GM21423 (cell line): ENCODE measurements around the gene UBC.

Source experiments
- ATAC-seq: cut with Tn5 transposase; IDR thresholded peaks from one replicate; pipeline ENCODE4 v1.9.1; 2021; ENCODE audit warnings: mild to moderate bottlenecking, moderate library complexity; ENCODE audit not compliant: unreplicated experiment

Gene UBC

GRCh38 chr12:124865728-124866127, 48.7 kb downstream of the UBC start:
- no peak for ATAC-seq

- ATAC-seq: no peak
These were observed 50.1 kb downstream of the UBC start for GRCh38 chr12:124864326-124864752.

DNA sequence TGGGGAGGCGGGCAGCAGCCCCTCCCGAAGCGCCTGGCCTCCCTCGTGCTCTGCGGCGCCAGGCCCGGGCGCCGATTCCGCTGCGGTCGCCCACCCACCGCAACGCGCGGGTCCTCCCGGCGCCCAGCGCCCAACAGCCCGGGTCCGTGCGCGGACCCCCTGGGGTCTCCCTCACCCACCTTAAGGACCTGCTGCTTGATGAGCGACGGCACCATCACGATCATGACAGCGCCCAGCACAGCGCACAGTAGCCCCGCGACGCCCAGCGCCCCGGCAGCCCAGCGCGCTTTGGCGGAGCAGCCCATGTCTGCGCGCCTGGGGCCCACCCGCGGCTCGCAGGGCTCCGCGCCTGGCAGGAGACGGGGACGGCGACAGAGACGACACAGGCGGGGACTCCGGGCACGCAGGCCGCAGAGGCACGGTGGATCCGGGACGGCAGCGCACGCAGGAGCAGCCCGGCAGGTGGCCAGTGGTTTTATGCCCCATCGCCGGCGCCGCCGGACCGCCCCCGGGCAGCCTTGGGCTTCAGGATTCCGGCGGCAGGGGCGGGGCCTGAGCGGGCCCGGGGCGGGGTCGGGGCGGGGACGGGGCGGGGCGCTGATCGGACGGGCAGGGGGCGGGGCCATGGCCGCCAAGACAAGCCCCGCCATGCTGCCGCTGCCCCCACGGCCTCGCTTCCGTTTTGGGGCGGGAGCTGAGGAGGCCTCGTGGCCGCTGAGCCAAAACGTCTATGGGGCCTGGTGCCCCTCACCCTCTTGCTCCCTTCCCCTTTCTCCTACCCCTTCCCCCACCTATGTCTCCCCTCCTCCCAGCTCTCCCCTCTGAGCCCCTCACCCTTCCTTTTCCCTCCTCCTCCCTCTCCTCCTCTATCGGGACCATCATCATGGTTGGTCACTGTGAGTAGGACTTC, 50.8 kb downstream of the UBC start, which contains the start of gene SCARB1:
Gene SCARB1, minus strand, starts transcription at position 449 of the 910 bp plus-strand sequence. Its CDS starts 144 bp downstream, at position 305.
- ATAC-seq: peak; percentile 73

DNA sequence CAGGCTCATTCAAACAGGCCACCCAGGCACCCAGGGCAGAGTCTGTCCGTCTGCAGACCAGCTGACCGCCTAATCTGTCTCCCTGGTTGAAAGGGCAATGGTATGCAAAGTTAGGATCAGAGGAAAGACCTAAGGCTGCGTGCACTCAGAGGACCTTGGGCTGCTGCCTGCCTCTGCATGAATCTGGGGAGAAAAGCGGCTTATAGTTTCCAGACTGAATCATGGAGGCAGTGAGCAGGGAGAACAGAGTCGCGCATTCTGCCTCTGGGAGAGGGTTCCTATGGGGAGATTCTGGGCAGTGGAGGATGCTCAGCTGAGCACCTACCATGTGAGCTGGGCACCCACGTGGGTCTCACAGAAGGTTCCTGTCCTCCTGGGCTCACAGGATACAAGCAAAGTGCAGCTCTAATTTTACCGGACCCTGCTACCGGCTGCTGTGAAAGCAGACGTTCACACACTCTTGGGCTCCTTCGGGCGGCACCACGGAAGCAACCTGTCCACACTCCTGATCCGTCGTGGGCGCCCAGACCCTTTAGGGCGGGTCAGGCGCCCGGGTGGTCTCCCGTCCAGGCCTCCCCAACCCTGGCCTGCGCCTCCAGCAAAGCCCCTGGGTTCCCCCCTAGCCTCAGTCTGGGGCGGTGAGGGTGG, 51.6 kb downstream of the UBC start:
- ATAC-seq: peak; percentile 31

DNA sequence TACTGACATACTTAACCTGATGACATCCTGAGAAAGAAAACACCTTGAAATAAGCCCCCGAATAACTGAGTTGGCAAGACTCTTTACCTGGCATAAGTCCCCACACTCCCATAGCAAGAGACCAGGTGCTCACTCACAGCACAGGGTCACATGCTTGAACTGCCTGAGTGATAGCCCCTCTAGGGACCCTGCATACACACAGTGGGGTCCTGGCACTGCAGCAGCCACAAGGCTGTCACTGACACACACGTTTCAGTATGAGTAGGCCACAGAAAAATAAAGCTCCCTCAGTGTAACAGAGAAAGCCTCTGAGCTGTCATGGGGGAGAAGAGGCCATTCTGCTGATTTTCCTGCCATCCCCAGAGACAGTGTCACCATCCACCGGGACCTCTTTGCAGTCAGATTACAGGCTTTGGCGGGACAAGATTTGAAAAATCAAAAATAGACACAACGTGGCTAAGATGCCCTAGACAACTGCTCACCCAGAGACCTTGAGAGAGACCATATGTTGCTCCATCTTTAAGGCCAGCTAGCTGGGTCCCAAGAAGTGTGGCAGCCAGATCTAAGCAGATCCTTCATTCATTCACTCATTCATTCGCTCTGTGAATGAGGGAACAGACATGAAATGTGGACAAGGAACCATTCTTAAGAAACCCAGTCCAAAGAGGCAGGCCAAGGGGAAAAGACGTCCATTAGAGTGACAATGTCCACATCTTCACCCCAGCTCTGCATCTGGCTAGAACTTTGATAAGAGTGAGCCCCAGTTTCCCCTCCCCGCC, 52.4 kb downstream of the UBC start:
- no peak for ATAC-seq
